Rectal smooth muscle tissue (tissue), 1 donor: ENCODE data around the gene FLT3LG.
A peak's percentile ranks its signal among the peaks of the same experiment; 100 is the strongest.
"Not testable (repeated sequence)": the region's sequence is repeated elsewhere in the genome, so short reads cannot be mapped to it uniquely, and the experiment has no call there.

Experiments used
- H3K27ac ChIP-seq: one replicate; pipeline ENCODE4 v1.7.0; 2013; ENCODE audit warnings: low read depth, low read length, inconsistent platforms
- H3K27me3 ChIP-seq: one replicate; pipeline ENCODE4 v1.7.0; 2013; ENCODE audit warnings: low read length; ENCODE audit not compliant: control insufficient read depth, insufficient read depth
- H3K36me3 ChIP-seq: one replicate; pipeline ENCODE4 v1.7.0; 2013; ENCODE audit warnings: low read length; ENCODE audit not compliant: control insufficient read depth, insufficient read depth
- H3K4me1 ChIP-seq: one replicate; pipeline ENCODE4 v1.7.0; 2013; ENCODE audit warnings: low read length; ENCODE audit not compliant: control insufficient read depth, insufficient read depth
- H3K4me3 ChIP-seq: one replicate; pipeline ENCODE4 v1.7.0; 2013; ENCODE audit warnings: low read length
- H3K9ac ChIP-seq: one replicate; pipeline ENCODE4 v1.7.0; 2013; ENCODE audit warnings: low read length

Gene FLT3LG

GRCh38 chr19:49442771-49443365, 31.1 kb upstream of the FLT3LG start:
- Histone ChIP-seq H3K27me3 (peaks cover 25% of the 10 kb centered on the region), H3K27ac (peak overlapping the region; percentile 0), H3K36me3 (no peaks in the 10 kb centered on the region), H3K4me3 (peak overlapping the region; percentile 70), H3K4me1 (no peaks in the 10 kb centered on the region), H3K9ac (no peak overlapping the region)

GRCh38 chr19:49443366-49444099, 30.5 kb upstream of the FLT3LG start:
- Histone ChIP-seq H3K27me3 (peaks cover 22% of the 10 kb centered on the region), H3K4me1 (no peaks in the 10 kb centered on the region), H3K9ac (no peak overlapping the region), H3K36me3 (no peaks in the 10 kb centered on the region), H3K27ac (peak overlapping the region; percentile 0), H3K4me3 (peak overlapping the region; percentile 70)

- H3K4me1 ChIP-seq, H3K36me3 ChIP-seq, H3K27ac ChIP-seq, H3K9ac ChIP-seq, H3K4me3 ChIP-seq: not testable (repeated sequence)
- H3K27me3 ChIP-seq = peaks cover 20% of the 10 kb centered on the region
These were observed 29.8 kb upstream of the FLT3LG start for GRCh38 chr19:49444100-49444700.

- no peak overlapping the region for H3K27ac ChIP-seq
- no peaks in the 10 kb centered on the region for H3K4me1 ChIP-seq
- no peaks in the 10 kb centered on the region for H3K36me3 ChIP-seq
- H3K27me3 ChIP-seq = peaks cover 5% of the 10 kb centered on the region
- H3K4me3 ChIP-seq = no peak overlapping the region
- H3K9ac ChIP-seq = no peak overlapping the region
These were observed 28.0 kb upstream of the FLT3LG start for GRCh38 chr19:49445997-49446396.

GRCh38 chr19:49447485-49448431, 26.3 kb upstream of the FLT3LG start:
- Histone ChIP-seq H3K36me3 (no peaks in the 10 kb centered on the region), H3K4me3 (no peak overlapping the region), H3K4me1 (no peaks in the 10 kb centered on the region), H3K27ac (no peak overlapping the region), H3K27me3 (no peaks in the 10 kb centered on the region), H3K9ac (no peak overlapping the region)

GRCh38 chr19:49448432-49448786, 25.6 kb upstream of the FLT3LG start:
- Histone ChIP-seq H3K4me3 (no peak overlapping the region), H3K4me1 (no peaks in the 10 kb centered on the region), H3K36me3 (no peaks in the 10 kb centered on the region), H3K9ac (no peak overlapping the region), H3K27ac (no peak overlapping the region), H3K27me3 (no peaks in the 10 kb centered on the region)

GRCh38 chr19:49450405-49450804, 23.6 kb upstream of the FLT3LG start:
- no peak overlapping the region for H3K9ac ChIP-seq
- H3K4me3 ChIP-seq = peak overlapping the region; percentile 47

GRCh38 chr19:49451430-49452181, 22.4 kb upstream of the FLT3LG start, which contains the start of gene PIH1D1:
Gene PIH1D1 (minus strand): TSS chr19:49451814. CDS start chr19:49451574, 240 bp downstream.
- peak within 1 kb of the TSS; percentile 81 for H3K4me3 ChIP-seq
- H3K9ac ChIP-seq = peak within 1 kb of the TSS; percentile 63
- H3K27me3 ChIP-seq = no peaks in the 10 kb centered on the region
- H3K36me3 ChIP-seq = no peaks in the 10 kb centered on the region
- peak within 1 kb of the TSS; percentile 99 for H3K27ac ChIP-seq
- peaks cover 7% of the 10 kb centered on the region for H3K4me1 ChIP-seq

More at GRCh38 chr19:49450405-49450804, 23.6 kb upstream of the FLT3LG start:
- Histone ChIP-seq H3K36me3 (no peaks in the 10 kb centered on the region), H3K27me3 (no peaks in the 10 kb centered on the region), H3K27ac (no peak overlapping the region), H3K4me1 (peaks cover 7% of the 10 kb centered on the region)

- Histone ChIP-seq H3K4me1 (peaks cover 7% of the 10 kb centered on the region), H3K27ac (peak within 1 kb of the TSS; percentile 99), H3K27me3 (no peaks in the 10 kb centered on the region), H3K36me3 (no peaks in the 10 kb centered on the region), H3K9ac (peak within 1 kb of the TSS; percentile 94), H3K4me3 (peak within 1 kb of the TSS; percentile 93)
These were observed 20.8 kb upstream of the FLT3LG start, which contains the start of gene ALDH16A1 for GRCh38 chr19:49453013-49453756. Gene ALDH16A1 (plus strand): TSS chr19:49453225. CDS start chr19:49453332, 107 bp downstream.

- Histone ChIP-seq H3K4me3 (peak overlapping the region; percentile 93), H3K27me3 (no peaks in the 10 kb centered on the region), H3K36me3 (no peaks in the 10 kb centered on the region), H3K9ac (peak overlapping the region; percentile 94), H3K27ac (peak overlapping the region; percentile 99), H3K4me1 (peaks cover 7% of the 10 kb centered on the region)
These were observed 20.2 kb upstream of the FLT3LG start for GRCh38 chr19:49453757-49454240.

- no peak overlapping the region for H3K9ac ChIP-seq
- peaks cover 7% of the 10 kb centered on the region for H3K4me1 ChIP-seq
- H3K27ac ChIP-seq = no peak overlapping the region
These were observed 18.2 kb upstream of the FLT3LG start for GRCh38 chr19:49455773-49456172.

More at GRCh38 chr19:49455773-49456172, 18.2 kb upstream of the FLT3LG start:
- Histone ChIP-seq H3K27me3 (no peaks in the 10 kb centered on the region), H3K36me3 (no peaks in the 10 kb centered on the region), H3K4me3 (no peak overlapping the region)
